ENCODE data around the gene ARID3A.

ARID3A gene

DNA sequence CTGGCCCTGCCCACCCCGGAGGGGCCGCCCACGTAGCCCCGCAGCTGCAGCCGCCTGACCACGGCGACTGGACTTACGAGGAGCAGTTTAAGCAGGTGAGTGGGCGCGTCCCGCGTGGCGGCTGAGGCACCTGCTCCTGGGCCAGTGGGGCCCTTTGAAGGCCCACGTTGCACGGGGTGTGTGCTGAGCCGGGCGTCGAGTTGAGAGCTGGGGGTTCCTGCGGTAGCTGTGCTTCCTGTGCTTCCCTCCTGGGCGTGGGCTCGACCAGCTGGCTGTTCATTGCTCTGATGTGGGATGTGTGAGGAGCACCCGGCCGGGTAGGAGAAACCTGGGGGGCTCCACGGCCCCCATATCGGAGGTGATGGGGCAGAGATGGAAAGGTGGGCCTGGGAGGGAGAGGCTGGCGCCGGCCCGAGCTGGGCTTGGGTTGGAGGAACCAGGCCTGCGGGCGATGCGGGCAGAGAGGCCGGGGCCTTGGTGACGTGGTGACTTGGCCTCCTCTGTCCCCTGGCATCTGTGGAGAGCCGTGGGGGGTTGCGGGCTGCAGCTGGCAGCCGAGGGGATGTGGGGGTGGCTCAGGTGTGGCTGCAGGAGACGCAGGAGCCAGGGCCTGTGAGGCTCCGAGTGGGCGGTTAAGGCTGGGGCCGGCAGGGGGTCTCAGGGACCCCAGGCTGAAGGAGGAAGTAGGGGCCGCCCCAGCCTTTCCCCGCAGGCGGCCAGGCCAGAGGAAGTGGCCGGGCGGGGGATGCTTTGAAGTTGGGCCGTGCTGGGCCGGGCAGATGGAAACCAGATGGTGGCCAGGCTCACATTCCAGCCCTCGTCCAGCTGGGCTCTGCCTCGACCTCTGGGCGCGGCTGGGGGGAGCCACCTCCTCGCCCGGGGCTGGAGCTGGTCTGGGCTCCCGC lies 7.1 kb downstream of the ARID3A start:
- H3K4me1 ChIP-seq (ENCODE audit: control insufficient read depth, insufficient read depth, low read length), result no peaks in the 10 kb centered on the region
- no CpG with 5 or more reads among the region's 54 CpGs for WGBS (ENCODE audit: insufficient coverage, insufficient read length)
- H3K27me3 ChIP-seq (ENCODE audit: control insufficient read depth, insufficient read depth, low read length), result no peaks in the 10 kb centered on the region
- no peaks in the 10 kb centered on the region for H3K9me3 ChIP-seq (ENCODE audit: control insufficient read depth, insufficient read depth, low read length)
- peaks cover 4% of the 10 kb centered on the region; the same call in 1 of the 2 replicates for H3K36me3 ChIP-seq (ENCODE audit: control insufficient read depth, insufficient read depth, low read length)
- no peak overlapping the region for H3K4me3 ChIP-seq (ENCODE audit: low read length)
- H3K27ac ChIP-seq (ENCODE audit: low read length), result no peak overlapping the region
- DNase-seq (ENCODE audit: low read depth, low spot score), result no peak

DNA sequence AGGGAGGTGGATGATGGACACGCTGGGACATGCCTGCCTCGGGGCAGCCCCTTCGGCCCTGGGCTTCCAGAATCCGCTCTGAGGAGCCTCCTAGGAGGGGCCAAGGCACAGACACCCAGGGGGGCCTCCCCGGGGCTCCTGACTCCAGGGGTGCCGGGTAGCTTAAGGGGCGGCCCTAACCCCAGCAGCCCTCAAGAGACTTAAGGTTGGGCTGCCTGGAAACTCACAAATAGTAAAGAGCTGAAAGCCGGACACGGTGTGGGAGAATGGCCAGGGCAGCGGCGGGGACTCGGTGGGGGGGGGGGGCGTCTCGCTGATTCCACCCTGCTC lies 7.7 kb downstream of the ARID3A start:
- whole genome bisulfite sequencing (ENCODE audit: insufficient coverage, insufficient read length), result no CpG with 5 or more reads among the region's 14 CpGs
- no peak overlapping the region for H3K27ac ChIP-seq (ENCODE audit: low read length)

DNA sequence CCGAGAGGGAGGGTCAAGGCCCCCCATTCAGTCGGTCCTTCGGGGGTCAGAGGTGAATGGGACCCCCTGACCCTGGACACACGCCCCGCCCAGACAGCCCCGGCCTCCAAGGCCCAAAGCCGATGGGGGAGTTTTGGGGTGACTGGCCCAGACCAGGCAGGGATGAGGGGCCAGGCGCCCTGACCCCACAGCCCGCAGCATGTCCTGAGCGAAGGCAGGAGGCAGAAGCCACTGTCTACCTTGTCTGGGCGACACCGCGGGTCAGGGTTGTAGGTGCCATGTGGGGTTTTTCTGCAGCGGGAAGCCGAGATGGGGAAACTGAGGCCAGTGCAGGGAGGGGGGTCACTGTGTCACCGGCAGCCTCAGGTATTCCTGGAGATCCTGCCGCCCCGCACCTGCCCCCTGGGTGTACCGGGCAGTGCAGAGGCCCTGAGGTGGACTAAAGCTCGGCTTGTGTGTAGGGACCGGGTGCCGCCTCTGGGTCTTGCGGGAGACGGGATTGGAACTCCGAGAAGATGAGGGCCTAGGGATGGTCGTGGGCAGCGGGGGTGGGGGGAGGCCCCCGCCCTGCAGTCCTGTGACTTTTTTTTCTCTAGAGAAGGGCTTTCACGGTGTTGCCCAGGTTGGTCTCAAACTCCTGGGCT lies 8.5 kb downstream of the ARID3A start:
- H3K27me3 ChIP-seq (ENCODE audit: control insufficient read depth, insufficient read depth, low read length), result no peaks in the 10 kb centered on the region
- no peak for DNase-seq (ENCODE audit: low read depth, low spot score)
- H3K27ac ChIP-seq (ENCODE audit: low read length), result no peak overlapping the region
- WGBS (ENCODE audit: insufficient coverage, insufficient read length), result no CpG with 5 or more reads among the region's 29 CpGs
- no peaks in the 10 kb centered on the region for H3K9me3 ChIP-seq (ENCODE audit: control insufficient read depth, insufficient read depth, low read length)
- H3K4me3 ChIP-seq (ENCODE audit: low read length), result no peak overlapping the region
- peaks cover 9% of the 10 kb centered on the region; the same call in 1 of the 2 replicates for H3K36me3 ChIP-seq (ENCODE audit: control insufficient read depth, insufficient read depth, low read length)
- no peaks in the 10 kb centered on the region for H3K4me1 ChIP-seq (ENCODE audit: control insufficient read depth, insufficient read depth, low read length)

More for the DNA sequence above, 7.7 kb downstream of the ARID3A start:
- peaks cover 9% of the 10 kb centered on the region; the same call in 1 of the 2 replicates for H3K36me3 ChIP-seq (ENCODE audit: control insufficient read depth, insufficient read depth, low read length)
- H3K4me3 ChIP-seq (ENCODE audit: low read length), result no peak overlapping the region
- no peaks in the 10 kb centered on the region for H3K4me1 ChIP-seq (ENCODE audit: control insufficient read depth, insufficient read depth, low read length)
- no peak for DNase-seq (ENCODE audit: low read depth, low spot score)
- H3K27me3 ChIP-seq (ENCODE audit: control insufficient read depth, insufficient read depth, low read length), result no peaks in the 10 kb centered on the region
- no peaks in the 10 kb centered on the region for H3K9me3 ChIP-seq (ENCODE audit: control insufficient read depth, insufficient read depth, low read length)

DNA sequence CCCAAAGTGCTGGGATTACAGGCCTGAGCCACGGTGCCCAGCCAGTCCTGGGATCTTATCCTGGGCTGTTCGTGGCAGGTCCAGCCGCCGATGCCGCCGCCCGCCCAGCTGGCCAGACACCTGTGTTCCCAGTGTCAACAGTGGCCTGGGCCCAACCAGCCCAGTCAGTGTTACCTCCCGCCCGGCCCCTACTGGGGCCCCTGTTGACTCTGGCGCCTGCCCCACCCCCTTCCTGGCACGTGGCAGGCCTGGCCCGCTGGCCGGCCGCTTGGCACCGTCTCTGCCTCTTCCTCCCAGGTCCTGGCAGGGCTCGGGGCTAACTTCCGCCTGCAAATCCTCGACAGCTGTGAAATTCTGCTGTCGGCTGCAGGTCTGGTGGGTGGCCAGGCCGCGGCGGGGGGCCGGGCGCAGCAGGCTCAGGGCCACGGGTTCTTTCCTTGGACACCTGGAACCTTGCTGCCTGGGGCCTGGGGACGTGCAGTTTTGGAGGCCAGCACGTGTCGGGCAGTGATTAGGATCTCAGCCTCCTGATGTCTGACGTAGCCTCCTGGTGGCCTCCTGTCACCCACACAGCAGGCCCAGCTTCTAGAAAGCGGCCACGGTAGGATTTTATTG lies 9.1 kb downstream of the ARID3A start:
- H3K27ac ChIP-seq (ENCODE audit: low read length), result no peak overlapping the region
- no CpG with 5 or more reads among the region's 31 CpGs for WGBS (ENCODE audit: insufficient coverage, insufficient read length)
- no peak overlapping the region for H3K4me3 ChIP-seq (ENCODE audit: low read length)
- H3K27me3 ChIP-seq (ENCODE audit: control insufficient read depth, insufficient read depth, low read length), result no peaks in the 10 kb centered on the region
- no peak for DNase-seq (ENCODE audit: low read depth, low spot score)
- H3K4me1 ChIP-seq (ENCODE audit: control insufficient read depth, insufficient read depth, low read length), result no peaks in the 10 kb centered on the region
- H3K36me3 ChIP-seq (ENCODE audit: control insufficient read depth, insufficient read depth, low read length), result peaks cover 5% of the 10 kb centered on the region; the same call in 1 of the 2 replicates
- no peaks in the 10 kb centered on the region for H3K9me3 ChIP-seq (ENCODE audit: control insufficient read depth, insufficient read depth, low read length)

DNA sequence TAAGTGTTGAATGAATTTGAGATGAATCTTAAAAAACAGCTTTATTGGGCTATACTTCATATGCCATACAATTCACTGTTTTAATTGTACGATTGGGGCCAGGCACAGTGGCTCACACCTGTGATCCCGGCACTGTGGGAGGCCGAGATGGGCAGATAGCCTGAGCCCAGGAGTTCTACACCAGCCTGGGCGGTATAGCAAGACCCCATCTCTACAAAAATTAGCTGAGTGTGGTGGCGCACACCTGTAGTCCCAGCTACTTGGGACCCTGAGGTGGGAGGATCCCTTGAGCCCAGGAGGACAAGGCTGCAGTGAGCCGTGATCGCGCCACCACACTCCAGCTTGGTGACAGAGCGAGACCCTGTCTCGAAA lies 10.3 kb downstream of the ARID3A start:
- no peak overlapping the region for H3K27ac ChIP-seq (ENCODE audit: low read length)
- no peak for DNase-seq (ENCODE audit: low read depth, low spot score)
- peaks cover 5% of the 10 kb centered on the region; the same call in 1 of the 2 replicates for H3K36me3 ChIP-seq (ENCODE audit: control insufficient read depth, insufficient read depth, low read length)
- H3K27me3 ChIP-seq (ENCODE audit: control insufficient read depth, insufficient read depth, low read length), result no peaks in the 10 kb centered on the region
- no peaks in the 10 kb centered on the region for H3K9me3 ChIP-seq (ENCODE audit: control insufficient read depth, insufficient read depth, low read length)
- H3K4me1 ChIP-seq (ENCODE audit: control insufficient read depth, insufficient read depth, low read length), result no peaks in the 10 kb centered on the region
- H3K4me3 ChIP-seq (ENCODE audit: low read length), result no peak overlapping the region
- WGBS (ENCODE audit: insufficient coverage, insufficient read length), result no CpG with 5 or more reads among the region's 10 CpGs

DNA sequence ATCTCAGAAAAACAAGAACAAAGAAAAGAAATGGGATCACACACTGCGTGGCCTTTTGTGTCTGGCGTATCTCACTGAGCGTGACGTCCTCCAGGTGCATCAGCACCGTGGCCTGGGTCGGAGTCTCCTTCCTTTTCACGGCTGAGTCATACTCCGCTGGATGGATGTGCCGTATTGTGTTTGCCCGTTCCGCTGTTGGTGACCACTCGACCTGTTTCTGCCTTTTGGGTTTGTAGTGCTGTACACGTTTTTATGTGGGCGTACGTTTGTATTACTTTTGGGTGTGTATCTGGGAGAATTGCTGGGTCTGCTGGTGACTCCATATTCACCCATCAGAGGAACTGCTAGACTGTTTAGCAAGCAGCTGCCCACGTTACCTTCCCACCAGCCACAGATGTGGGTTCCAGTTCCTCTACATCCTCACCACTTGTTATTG lies 11.4 kb downstream of the ARID3A start:
- Histone ChIP-seq H3K4me3 (ENCODE audit: low read length) (no peak overlapping the region), H3K36me3 (ENCODE audit: control insufficient read depth, insufficient read depth, low read length) (peaks cover 7% of the 10 kb centered on the region; the same call in 1 of the 2 replicates), H3K4me1 (ENCODE audit: control insufficient read depth, insufficient read depth, low read length) (no peaks in the 10 kb centered on the region), H3K27me3 (ENCODE audit: control insufficient read depth, insufficient read depth, low read length) (no peaks in the 10 kb centered on the region), H3K9me3 (ENCODE audit: control insufficient read depth, insufficient read depth, low read length) (no peaks in the 10 kb centered on the region), H3K27ac (ENCODE audit: low read length) (no peak overlapping the region)
- DNase-seq (ENCODE audit: low read depth, low spot score), result no peak
- no CpG with 5 or more reads among the region's 16 CpGs for WGBS (ENCODE audit: insufficient coverage, insufficient read length)

DNA sequence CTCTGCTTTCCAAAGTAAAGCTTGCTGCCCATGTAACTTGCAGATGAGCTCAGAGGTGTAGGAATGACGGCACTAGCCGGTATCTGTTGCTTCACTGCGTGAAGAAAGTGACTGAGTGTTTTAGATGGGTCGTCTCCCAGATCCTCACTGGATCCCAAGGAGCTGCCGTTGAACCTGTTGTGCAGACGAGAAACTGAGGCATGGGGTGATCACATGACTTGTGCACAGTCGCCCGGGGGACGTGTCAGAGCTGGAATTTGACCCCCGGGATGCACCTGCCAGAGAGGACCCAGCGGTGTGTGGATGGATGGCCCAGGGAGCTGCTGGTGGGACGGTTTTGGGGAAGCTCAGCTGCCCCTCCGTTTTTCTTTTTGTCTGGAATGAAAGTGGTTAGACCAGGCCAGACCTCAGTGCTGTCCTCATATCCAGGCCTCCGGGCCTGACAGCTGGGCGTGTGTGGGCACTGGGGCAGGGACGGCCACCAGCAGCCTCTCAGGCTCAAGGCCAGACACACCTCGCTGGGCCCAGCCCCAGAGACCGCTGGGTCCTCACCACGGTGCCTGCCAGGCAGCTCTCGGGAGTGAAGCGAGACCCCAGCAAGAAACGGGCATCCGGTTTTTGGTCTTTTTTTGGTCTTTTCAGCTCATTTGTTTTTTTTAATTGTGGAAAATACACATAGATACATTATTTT lies 12.5 kb downstream of the ARID3A start:
- no peak for DNase-seq (ENCODE audit: low read depth, low spot score)
- Histone ChIP-seq H3K9me3 (ENCODE audit: control insufficient read depth, insufficient read depth, low read length) (no peaks in the 10 kb centered on the region), H3K36me3 (ENCODE audit: control insufficient read depth, insufficient read depth, low read length) (peaks cover 9% of the 10 kb centered on the region; the same call in 1 of the 2 replicates), H3K27ac (ENCODE audit: low read length) (no peak overlapping the region), H3K4me1 (ENCODE audit: control insufficient read depth, insufficient read depth, low read length) (no peaks in the 10 kb centered on the region), H3K4me3 (ENCODE audit: low read length) (no peak overlapping the region; the same call in 1 of the 2 replicates), H3K27me3 (ENCODE audit: control insufficient read depth, insufficient read depth, low read length) (no peaks in the 10 kb centered on the region)
- WGBS (ENCODE audit: insufficient coverage, insufficient read length), result no CpG with 5 or more reads among the region's 23 CpGs

DNA sequence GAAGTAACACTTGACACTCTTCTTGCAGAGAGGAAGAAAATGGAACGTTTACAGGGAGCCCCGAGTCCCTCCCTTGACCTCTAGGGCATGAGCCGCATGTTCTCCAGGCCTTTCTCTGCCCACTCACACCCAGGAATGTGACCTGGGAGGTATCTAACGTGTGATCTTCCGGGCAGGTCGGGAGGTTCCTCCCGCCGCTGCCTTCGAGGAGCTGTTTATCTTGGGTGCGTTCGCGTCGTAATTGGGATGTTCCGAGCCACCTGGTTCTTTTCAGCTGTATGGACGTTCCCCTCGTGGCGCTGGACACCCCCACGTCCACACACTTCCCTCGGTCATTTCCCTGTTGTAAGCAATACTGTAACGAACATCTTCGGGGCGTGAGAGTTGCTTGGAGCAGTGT lies 13.6 kb downstream of the ARID3A start:
- Histone ChIP-seq H3K4me1 (ENCODE audit: control insufficient read depth, insufficient read depth, low read length) (no peaks in the 10 kb centered on the region), H3K4me3 (ENCODE audit: low read length) (no peak overlapping the region), H3K36me3 (ENCODE audit: control insufficient read depth, insufficient read depth, low read length) (peaks cover 15% of the 10 kb centered on the region), H3K27ac (ENCODE audit: low read length) (no peak overlapping the region), H3K9me3 (ENCODE audit: control insufficient read depth, insufficient read depth, low read length) (no peaks in the 10 kb centered on the region), H3K27me3 (ENCODE audit: control insufficient read depth, insufficient read depth, low read length) (no peaks in the 10 kb centered on the region)
- no CpG with 5 or more reads among the region's 22 CpGs for WGBS (ENCODE audit: insufficient coverage, insufficient read length)
- no peak for DNase-seq (ENCODE audit: low read depth, low spot score)

DNA sequence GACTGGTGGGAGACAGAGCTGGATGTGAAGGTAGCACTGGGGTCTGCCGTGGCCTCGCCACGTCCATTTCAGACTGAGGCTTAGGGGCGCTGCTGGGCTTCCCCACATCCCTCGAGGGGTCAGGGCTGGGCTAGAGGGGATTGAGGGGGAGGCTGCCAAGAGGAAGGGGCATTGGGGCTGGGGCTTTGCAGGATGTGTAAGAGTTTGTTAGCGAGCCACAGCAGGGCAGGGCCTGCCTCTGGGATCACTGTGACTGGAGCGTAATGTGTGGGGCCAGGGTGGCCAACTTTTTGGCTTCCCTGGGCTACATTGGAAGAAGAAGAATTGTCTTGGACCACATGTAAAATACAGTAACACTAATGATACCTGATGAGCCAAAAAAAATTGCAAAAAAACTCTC lies 14.1 kb downstream of the ARID3A start:
- no peak for DNase-seq (ENCODE audit: low read depth, low spot score)
- no peaks in the 10 kb centered on the region for H3K4me1 ChIP-seq (ENCODE audit: control insufficient read depth, insufficient read depth, low read length)
- no CpG with 5 or more reads among the region's 7 CpGs for WGBS (ENCODE audit: insufficient coverage, insufficient read length)
- H3K9me3 ChIP-seq (ENCODE audit: control insufficient read depth, insufficient read depth, low read length), result no peaks in the 10 kb centered on the region
- H3K27ac ChIP-seq (ENCODE audit: low read length), result no peak overlapping the region
- H3K4me3 ChIP-seq (ENCODE audit: low read length), result no peak overlapping the region
- peaks cover 15% of the 10 kb centered on the region for H3K36me3 ChIP-seq (ENCODE audit: control insufficient read depth, insufficient read depth, low read length)
- H3K27me3 ChIP-seq (ENCODE audit: control insufficient read depth, insufficient read depth, low read length), result no peaks in the 10 kb centered on the region

All from iPS DF 6.9 (cell line).